ACHN (cell line): Measurements from ENCODE around the gene CSK.
A peak's percentile ranks its signal among the peaks of the same experiment; 100 is the strongest.
"Not testable (repeated sequence)": the region's sequence is repeated elsewhere in the genome, so short reads cannot be mapped to it uniquely, and the experiment has no call there.

ENCODE experiments used
- DNase-seq: peaks from one replicate; pipeline ENCODE4 v3.0.0-alpha.2; 2015
- in situ Hi-C: cut with HindIII; loops from 2 replicates; pipeline ENCODE4 v1.10.0; 2017; ENCODE audit warnings: low sequenced_read_pairs, low pct_ligation_motif_present, low pct_unique_long_range_greater_than_20kb

The CSK gene

GRCh38 chr15:74783808-74784175 is 1.9 kb downstream of the CSK start:
- no peak for DNase-seq
- in situ Hi-C loops = no loop called here

GRCh38 chr15:74784426-74785193 is 2.7 kb downstream of the CSK start:
- in situ Hi-C loops = no loop called here
- no peak for DNase-seq

- in situ Hi-C loops = no loop called here
- DNase-seq = no peak
These were observed 3.5 kb downstream of the CSK start for GRCh38 chr15:74785194-74786032.

- DNase-seq, in situ Hi-C loops: not testable (repeated sequence)
These were observed 4.2 kb downstream of the CSK start for GRCh38 chr15:74786081-74786480.

GRCh38 chr15:74786551-74787165 is 4.8 kb downstream of the CSK start:
- in situ Hi-C loops = no loop called here
- DNase-seq = no peak

GRCh38 chr15:74787251-74788041 is 5.6 kb downstream of the CSK start:
- in situ Hi-C loops = no loop called here
- peak; percentile 58 for DNase-seq

GRCh38 chr15:74788042-74788682 is 6.3 kb downstream of the CSK start:
- DNase-seq = no peak
- in situ Hi-C loops = no loop called here

- DNase-seq = no peak
- in situ Hi-C loops = no loop called here
These were observed 6.8 kb downstream of the CSK start for GRCh38 chr15:74788683-74789151.

GRCh38 chr15:74789171-74789631 is 7.3 kb downstream of the CSK start:
- in situ Hi-C loops = no loop called here
- DNase-seq = no peak

- in situ Hi-C loops = no loop called here
- DNase-seq = no peak
These were observed 7.8 kb downstream of the CSK start for GRCh38 chr15:74789741-74790079.

- in situ Hi-C loops = no loop called here
- peak; percentile 84 for DNase-seq
These were observed 8.4 kb downstream of the CSK start for GRCh38 chr15:74790080-74790916.

GRCh38 chr15:74791007-74791406 is 9.1 kb downstream of the CSK start:
- DNase-seq = no peak
- in situ Hi-C loops = no loop called here

- in situ Hi-C loops = no loop called here
- no peak for DNase-seq
These were observed 9.8 kb downstream of the CSK start for GRCh38 chr15:74791667-74792066.

- in situ Hi-C loops = no loop called here
- no peak for DNase-seq
These were observed 10.5 kb downstream of the CSK start for GRCh38 chr15:74792227-74793016.

- in situ Hi-C loops = no loop called here
- DNase-seq = no peak
These were observed 11.5 kb downstream of the CSK start for GRCh38 chr15:74793135-74794028.
